Activated T-helper 1 cell treated with Interleukin-2 at 50 U/mL for 16 hours (primary cell): ENCODE data around the gene MYH4.

Experiments
- DNase-seq: peaks from one replicate; pipeline ENCODE4 v3.0.0-alpha.2; 2020; ENCODE audit warnings: low read depth

The MYH4 gene

DNA sequence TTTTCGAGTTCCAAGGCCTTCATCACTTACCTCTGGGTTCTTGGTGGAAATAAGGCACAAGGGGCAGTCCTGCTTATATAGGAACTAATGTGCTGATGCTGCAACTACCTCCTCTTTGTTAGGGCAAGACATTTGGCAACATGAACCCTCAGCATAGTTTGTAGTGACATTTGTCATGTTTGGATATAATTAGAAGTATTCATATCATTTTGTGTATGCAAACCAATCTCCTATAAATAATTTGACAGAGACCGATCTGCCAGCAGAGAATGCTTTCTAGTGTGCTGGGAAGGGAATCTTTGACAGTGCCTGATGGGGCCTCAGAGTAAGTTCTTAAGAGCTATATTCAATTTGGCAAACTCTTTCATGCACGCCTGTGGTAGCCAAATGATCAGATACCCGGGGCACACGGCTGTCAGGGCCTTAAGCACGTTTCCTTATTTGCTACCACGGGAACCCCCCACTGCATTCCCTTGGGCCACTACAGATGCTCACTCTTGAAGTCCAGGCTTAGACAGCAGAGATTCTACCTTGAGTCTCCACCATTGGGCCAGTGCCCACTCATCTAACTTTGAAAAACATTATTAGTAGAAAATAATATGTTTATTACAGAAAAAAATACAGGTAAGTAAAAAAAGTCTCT is 47.3 kb downstream of the MYH4 start, which contains the start of gene MYH8:
MYH8 (minus strand) TSS at position 51 of the 643 bp plus-strand sequence. CDS start 1,723 bp downstream, outside the sequence.
- no peak for DNase-seq

DNA sequence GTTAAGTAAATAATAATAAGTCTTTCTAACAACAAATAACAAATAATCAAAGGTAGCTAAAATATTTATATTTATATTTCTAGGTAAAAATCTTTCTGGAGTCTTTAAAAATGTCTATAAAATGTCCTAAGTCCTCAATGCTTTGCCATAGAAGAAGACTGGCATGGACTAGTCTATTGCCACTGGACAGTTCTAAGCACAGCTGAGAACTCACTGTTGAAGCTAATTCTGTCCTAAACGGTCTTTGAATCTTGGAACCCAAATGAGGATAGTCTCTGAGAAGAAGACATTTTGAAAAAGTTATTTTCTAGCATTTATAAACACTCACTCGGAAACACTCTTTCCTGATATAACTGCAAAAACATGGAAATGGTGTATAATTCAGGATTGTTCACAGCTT is 48.1 kb downstream of the MYH4 start:
- no peak for DNase-seq

DNA sequence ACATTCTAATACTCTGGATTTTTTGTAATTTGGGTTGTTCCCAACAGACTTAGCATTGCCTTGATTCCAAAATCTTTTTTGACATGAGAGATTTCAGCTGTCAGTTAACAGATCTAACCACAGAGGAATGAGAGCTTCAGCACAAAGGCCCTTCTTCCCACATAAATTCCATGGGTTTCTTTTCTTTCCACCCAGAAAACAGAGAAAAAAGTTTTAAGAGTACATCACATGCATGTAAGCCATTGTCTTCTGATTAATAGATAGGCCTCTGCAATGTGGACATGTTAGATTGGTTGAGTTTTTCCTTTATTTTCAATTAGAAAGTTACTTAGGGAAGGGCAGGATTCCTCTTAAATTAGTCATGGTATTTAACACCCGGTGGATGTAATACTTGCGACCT is 48.5 kb downstream of the MYH4 start:
- no peak for DNase-seq

DNA sequence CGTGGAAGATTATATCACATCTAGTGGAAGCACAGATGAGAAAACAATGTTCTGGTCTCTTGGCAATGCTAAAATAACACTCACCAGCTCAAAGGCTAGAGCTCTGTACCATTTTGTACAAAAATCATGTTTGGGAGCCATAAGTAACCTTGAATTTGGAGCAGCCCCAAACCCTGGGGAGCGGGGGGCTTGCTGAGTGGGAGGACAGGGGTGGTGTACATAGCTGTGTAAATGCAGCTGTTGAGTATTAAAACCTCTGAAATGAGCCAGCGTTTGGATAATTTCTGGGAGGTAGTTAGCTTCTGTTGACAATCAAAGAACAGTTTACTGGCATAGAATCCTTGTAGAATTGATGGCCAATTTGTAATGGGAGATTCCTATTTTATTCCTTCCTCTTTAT is 51.9 kb downstream of the MYH4 start:
- no peak for DNase-seq

DNA sequence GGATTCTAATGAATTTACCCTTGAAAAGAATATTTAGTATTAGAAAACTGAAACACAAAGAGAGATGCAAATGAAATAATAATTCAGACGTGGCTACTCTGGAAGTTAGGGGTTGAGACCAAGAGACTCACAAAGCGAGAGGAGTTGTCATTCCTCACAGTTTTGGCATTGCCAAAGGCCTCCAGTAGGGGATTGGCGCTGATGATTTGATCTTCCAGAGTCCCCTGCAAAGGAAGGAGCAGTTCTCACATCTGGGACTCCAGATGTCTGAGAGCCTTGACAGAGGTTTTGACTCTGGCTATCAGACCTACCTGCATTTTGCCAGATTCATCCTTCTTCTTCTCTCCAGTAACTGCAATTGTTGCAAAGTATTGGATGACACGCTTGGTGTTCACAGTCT is 54.2 kb downstream of the MYH4 start:
- DNase-seq, result no peak

DNA sequence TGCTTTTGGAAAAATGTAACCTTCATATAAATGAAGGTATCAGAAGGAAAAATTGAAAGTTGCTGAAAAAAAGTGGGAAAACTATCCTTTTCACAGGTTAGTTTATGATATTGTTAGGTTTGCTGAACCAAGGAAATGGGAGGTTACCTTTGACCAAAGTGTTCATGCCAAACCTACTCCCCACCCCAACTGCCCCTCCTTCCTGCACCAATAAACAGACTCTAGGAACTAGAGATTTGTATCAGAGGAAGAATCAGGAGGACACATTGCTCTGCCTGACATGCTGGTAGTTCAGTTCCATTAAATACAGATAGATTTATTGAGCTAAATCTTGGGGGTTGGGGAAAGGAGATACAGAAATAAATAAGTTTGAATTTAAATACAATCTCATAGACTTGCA is 65.8 kb downstream of the MYH4 start:
- no peak for DNase-seq

DNA sequence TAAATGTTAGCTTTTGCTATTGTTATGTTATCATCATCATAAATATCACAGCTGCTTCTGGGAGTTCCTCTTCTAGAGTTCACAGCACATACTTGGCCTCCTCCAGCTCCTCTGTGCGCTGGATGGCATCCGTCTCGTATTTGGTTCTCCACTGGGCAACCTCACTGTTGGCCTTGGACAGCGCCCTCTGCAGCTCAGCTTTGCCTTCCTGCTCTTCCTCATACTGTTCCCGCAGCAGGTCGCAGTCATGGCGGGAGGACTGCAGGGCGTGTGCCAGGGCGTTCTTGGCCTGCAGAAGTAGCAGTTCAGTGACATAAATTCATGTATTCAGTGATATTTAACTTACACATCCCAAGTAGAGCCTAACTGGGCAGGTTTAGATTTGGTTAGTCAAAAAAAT is 71.0 kb downstream of the MYH4 start:
- no peak for DNase-seq

DNA sequence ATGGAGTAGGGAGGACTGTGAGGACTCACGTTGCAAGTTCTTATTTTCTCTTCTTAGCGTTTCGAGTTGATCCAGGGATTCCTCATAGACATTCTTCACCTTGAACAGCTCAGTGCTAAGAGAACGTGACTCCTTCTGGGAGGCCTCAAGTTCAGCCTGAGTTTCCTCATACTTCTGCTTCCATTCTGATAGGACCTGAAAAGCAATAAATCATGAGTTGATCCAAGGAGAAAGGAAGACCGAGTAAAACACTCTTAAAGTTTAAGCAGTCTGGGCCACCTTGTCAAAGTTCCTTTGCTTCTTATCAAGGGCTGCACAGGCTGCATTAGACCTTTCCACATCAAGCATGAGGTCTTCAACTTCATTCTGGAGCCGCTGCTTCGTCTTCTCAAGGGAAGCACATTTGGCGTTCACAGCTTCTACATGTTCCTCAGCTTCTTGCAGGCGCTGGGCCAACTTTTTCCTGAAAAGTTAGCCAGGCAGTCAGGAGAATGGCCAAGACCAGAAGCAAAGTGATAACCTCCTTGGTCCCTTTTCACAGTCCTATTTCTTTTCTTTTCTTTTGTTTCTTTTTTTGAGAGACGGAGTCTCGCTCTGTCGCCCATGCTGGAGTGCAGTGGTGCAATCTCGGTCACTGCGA is 72.7 kb downstream of the MYH4 start:
- no peak for DNase-seq

DNA sequence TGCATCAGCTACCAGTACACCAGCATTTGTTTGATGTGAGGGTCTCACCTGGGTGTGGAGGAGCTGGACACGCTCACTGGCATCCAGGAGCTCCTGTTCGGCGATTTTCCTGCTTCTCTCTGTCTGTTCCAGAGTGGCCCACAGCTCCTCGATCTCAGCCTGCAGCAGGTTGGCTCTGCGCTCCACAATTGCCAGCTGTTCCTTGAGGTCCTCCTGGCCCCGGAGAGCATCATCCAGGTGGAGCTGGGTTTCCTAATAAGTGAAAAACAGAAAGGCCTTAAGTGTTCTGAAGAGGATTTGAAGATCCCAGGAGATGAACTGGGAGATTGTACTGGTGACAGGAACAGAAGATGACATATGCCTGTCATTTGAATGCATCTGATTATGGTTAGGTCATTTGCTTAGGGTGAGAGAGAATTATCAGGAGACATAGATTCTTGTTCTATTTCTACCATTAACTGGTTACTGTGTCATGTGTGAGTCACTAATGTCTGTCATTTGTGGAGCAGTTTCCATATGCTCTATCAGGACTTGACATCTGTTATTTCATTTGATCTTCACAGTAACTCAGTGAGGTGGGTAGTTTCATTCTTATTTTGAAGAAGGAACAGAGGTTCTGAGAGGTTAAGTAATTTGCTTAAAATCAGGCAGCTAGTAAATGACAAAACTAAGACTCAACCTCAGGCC is 75.0 kb downstream of the MYH4 start:
- DNase-seq, result no peak
